ENCODE measurements around the gene PNMA1. TPM values are rescaled to one million over a fixed set of nuclear protein-coding genes. Genes with fewer than 3 reads are reported as not detected.

Gene PNMA1
- total RNA-seq, 1 experiment from 2014 or later: 24.6 TPM

GRCh38 chr14:73663548-73664212 is 50.5 kb downstream of the PNMA1 start:
- Histone ChIP-seq H2AFZ (ENCODE audit: low read depth, low read length, poor library complexity, severe bottlenecking) (no peak overlapping the region), H3K27ac (ENCODE audit: low read depth, low read length) (no peak overlapping the region), H3K9ac (ENCODE audit: low read length) (no peak overlapping the region), H3K9me3 (ENCODE audit: control insufficient read depth in 1 of 2, insufficient read depth in 1 of 2, low read depth in 1 of 2, low read length in 2 of 2) (no peaks in the 10 kb centered on the region), H4K20me1 (ENCODE audit: insufficient read depth) (no peaks in the 10 kb centered on the region), H3K9me2 (ENCODE audit: insufficient read depth) (no peaks in the 10 kb centered on the region), H3K4me3 (replicated peaks in 1 of 2; ENCODE audit: low read depth in 1 of 2, low read length in 2 of 2) (no peak overlapping the region), H3K27me3 (ENCODE audit: insufficient read depth, low read length) (no peaks in the 10 kb centered on the region), H3K4me1 (ENCODE audit: control insufficient read depth in 1 of 2, insufficient read depth in 2 of 2, low read length in 2 of 2) (peaks cover 5 to 13% of the 10 kb centered on the region in 2 experiments), H3K79me2 (ENCODE audit: insufficient read depth, low read length) (no peaks in the 10 kb centered on the region), H3K4me2 (ENCODE audit: low read length) (no peak overlapping the region), H3K36me3 (ENCODE audit: control insufficient read depth in 1 of 2, insufficient read depth in 2 of 2, low read length in 2 of 2) (no peaks in the 10 kb centered on the region)
- ATAC-seq: no peak
- RAD21 ChIA-PET (ENCODE audit: low non-redundant PET in 1 of 2, low total read pairs in 2 of 2, uncharacterized antibody in 2 of 2, unreplicated experiment in 2 of 2): interaction anchor here in 1 of 2 experiments (0.6 kb wide), 1 partner anchor 184 kb away, joined by 3 read pairs; no protein-coding TSS in a partner anchor
- no TSS peak for BruUV-seq (replicated peaks)
- intact Hi-C loops (cut with micrococcal nuclease): no loop called here
- no peak for DNase-seq (ENCODE audit: low read depth, low spot score)
- CTCF ChIA-PET: interaction anchor here (1.1 kb wide), 1 partner anchor 10 kb away, joined by 3 read pairs; no protein-coding TSS in a partner anchor
- TF ChIP-seq EZH2 (IDR thresholded peaks at IDR 0.05) (no peak), ZBTB33 (IDR thresholded peaks at IDR 0.05; ENCODE audit: extremely low read depth, insufficient replicate concordance, low read length) (no peak), ELF1 (IDR thresholded peaks at IDR 0.05; ENCODE audit: borderline replicate concordance, low read depth) (no peak), CEBPB (IDR thresholded peaks at IDR 0.05; ENCODE audit: low read depth) (no peak)
- TF ChIP-seq, protein P1, sequence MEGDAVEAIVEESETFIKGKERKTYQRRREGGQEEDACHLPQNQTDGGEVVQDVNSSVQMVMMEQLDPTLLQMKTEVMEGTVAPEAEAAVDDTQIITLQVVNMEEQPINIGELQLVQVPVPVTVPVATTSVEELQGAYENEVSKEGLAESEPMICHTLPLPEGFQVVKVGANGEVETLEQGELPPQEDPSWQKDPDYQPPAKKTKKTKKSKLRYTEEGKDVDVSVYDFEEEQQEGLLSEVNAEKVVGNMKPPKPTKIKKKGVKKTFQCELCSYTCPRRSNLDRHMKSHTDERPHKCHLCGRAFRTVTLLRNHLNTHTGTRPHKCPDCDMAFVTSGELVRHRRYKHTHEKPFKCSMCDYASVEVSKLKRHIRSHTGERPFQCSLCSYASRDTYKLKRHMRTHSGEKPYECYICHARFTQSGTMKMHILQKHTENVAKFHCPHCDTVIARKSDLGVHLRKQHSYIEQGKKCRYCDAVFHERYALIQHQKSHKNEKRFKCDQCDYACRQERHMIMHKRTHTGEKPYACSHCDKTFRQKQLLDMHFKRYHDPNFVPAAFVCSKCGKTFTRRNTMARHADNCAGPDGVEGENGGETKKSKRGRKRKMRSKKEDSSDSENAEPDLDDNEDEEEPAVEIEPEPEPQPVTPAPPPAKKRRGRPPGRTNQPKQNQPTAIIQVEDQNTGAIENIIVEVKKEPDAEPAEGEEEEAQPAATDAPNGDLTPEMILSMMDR (IDR thresholded peaks at IDR 0.05 in 2 of 3, conservative IDR thresholded peaks at IDR 0.05 in 1 of 3; ENCODE audit: borderline replicate concordance in 1 of 3, insufficient read depth in 1 of 3, low read depth in 2 of 3, low read length in 2 of 3): no peak
- POLR2A ChIA-PET: no interaction called here

Data from HCT116 (cell line).